WTC11 (cell line): ENCODE results near the gene TPRG1L. TPM values are rescaled to one million over a fixed set of nuclear protein-coding genes. Genes with fewer than 3 reads are reported as not detected.

Experiments used
- ATAC-seq: fragments of 200-7000 bp; cut with Tn5 transposase; 2 replicates; pipeline ENCODE4 v1.10.0; 2021; ENCODE audit warnings: mild to moderate bottlenecking, moderate library complexity
- CTCF ChIA-PET: fragments of 300-600 bp; sonication (Branson Sonifier 250); formaldehyde crosslinking; loops from one replicate; lab custom pipeline; 2021; ENCODE audit warnings: antibody characterized with exemption; lab: Charles Lee
- POLR2A ChIA-PET: fragments of 350-600 bp; sonication (Branson Sonifier 250); formaldehyde crosslinking; loops from one replicate; lab custom pipeline; 2021; ENCODE audit warnings: antibody characterized with exemption; lab: Charles Lee
- DNase-seq: peaks from one replicate; pipeline ENCODE4 v3.0.0; 2021; ENCODE audit warnings: low spot score
- H3K27ac Mint-ChIP-seq: 2 replicates; pipeline ENCODE4 v1.8.0; 2021; ENCODE audit warnings: mixed read lengths
- H3K27me3 Mint-ChIP-seq: 2 replicates; pipeline ENCODE4 v1.8.0; 2021; ENCODE audit warnings: low read depth, mild to moderate bottlenecking, moderate library complexity, mixed read lengths
- H3K36me3 Mint-ChIP-seq: 2 replicates; pipeline ENCODE4 v1.8.0; 2021; ENCODE audit warnings: mixed read lengths
- H3K4me1 Mint-ChIP-seq: 2 replicates; pipeline ENCODE4 v1.8.0; 2022; ENCODE audit warnings: mixed read lengths
- H3K4me3 Mint-ChIP-seq: 2 replicates; pipeline ENCODE4 v1.8.0; 2021; ENCODE audit warnings: mild to moderate bottlenecking, moderate library complexity, mixed read lengths
- H3K9me3 Mint-ChIP-seq: 2 replicates; pipeline ENCODE4 v1.8.0; 2021; ENCODE audit warnings: mixed read lengths
- ARID4B ChIP-seq: sonication (generic); formaldehyde crosslinking; IDR thresholded peaks from 2 replicates; pipeline ENCODE4 v1.8.0; 2023; ENCODE audit warnings: missing genetic modification reagents, mild to moderate bottlenecking, borderline replicate concordance
- ATF3 ChIP-seq: sonication (generic); formaldehyde crosslinking; conservative IDR thresholded peaks from 2 replicates; pipeline ENCODE4 v1.8.1; 2022; ENCODE audit warnings: mild to moderate bottlenecking, missing genetic modification reagents
- CREB1 ChIP-seq: sonication (generic); formaldehyde crosslinking; IDR thresholded peaks from 2 replicates; pipeline ENCODE4 v1.8.0; 2023; ENCODE audit warnings: mild to moderate bottlenecking, missing genetic modification reagents
- CREM ChIP-seq: sonication (generic); formaldehyde crosslinking; IDR thresholded peaks from 2 replicates; pipeline ENCODE4 v1.8.1; 2022; ENCODE audit warnings: mild to moderate bottlenecking, missing genetic modification reagents, moderate library complexity
- TEAD4 ChIP-seq: sonication (generic); formaldehyde crosslinking; IDR thresholded peaks from 2 replicates; pipeline ENCODE4 v1.8.0; 2022; ENCODE audit warnings: mild to moderate bottlenecking, missing genetic modification reagents
- USF2 ChIP-seq: sonication (generic); formaldehyde crosslinking; IDR thresholded peaks from 2 replicates; pipeline ENCODE4 v1.8.1; 2023; ENCODE audit warnings: mild to moderate bottlenecking, missing genetic modification reagents, moderate library complexity
- ZNF232 ChIP-seq: sonication (generic); formaldehyde crosslinking; IDR thresholded peaks from 2 replicates; pipeline ENCODE4 v1.8.0; 2022; ENCODE audit warnings: mild to moderate bottlenecking, missing genetic modification reagents
- ZNF416 ChIP-seq: fragments of 250-450 bp; sonication (Bioruptor Pico); IDR thresholded peaks from 2 replicates; pipeline ENCODE4 v1.9.0; 2021; ENCODE audit warnings: mild to moderate bottlenecking, inconsistent platforms
- ZSCAN18 ChIP-seq: fragments of 250-450 bp; sonication (Bioruptor Pico); IDR thresholded peaks from 2 replicates; pipeline ENCODE4 v2.1.2; 2022; ENCODE audit warnings: mild to moderate bottlenecking, moderate library complexity
- total RNA-seq: library from RNA; stranded (reverse); gene quantifications from 3 replicates; pipeline ENCODE4 v1.2.3, GENCODE V29; 2021
- TF ChIP-seq, protein P1 (sequence below): sonication (generic); formaldehyde crosslinking; IDR thresholded peaks from 2 replicates; pipeline ENCODE4 v1.8.1; 2022; ENCODE audit warnings: missing genetic modification reagents, borderline replicate concordance
- TF ChIP-seq, protein P2 (sequence below): fragments of 250-450 bp; sonication (Bioruptor Pico); conservative IDR thresholded peaks from 2 replicates; pipeline ENCODE4 v1.9.0; 2021; ENCODE audit warnings: mild to moderate bottlenecking
- TF ChIP-seq, protein P3 (sequence below): sonication (generic); formaldehyde crosslinking; IDR thresholded peaks from 2 replicates; pipeline ENCODE4 v1.8.1; 2022; ENCODE audit warnings: mild to moderate bottlenecking, missing genetic modification reagents, moderate library complexity, borderline replicate concordance

TPRG1L gene
- total RNA-seq, 1 experiment from 2014 or later = 20.9 TPM

- H3K4me1 Mint-ChIP-seq = peaks cover 29% of the 10 kb centered on the region
- no peak for DNase-seq
- H3K27ac Mint-ChIP-seq = no peak overlapping the region
- CTCF ChIA-PET = interaction anchor here (0.7 to 1.5 kb wide), 4 partner anchors 25 to 111 kb away, joined by 3 to 4 read pairs (median 4); no protein-coding TSS in a partner anchor
- POLR2A ChIA-PET = no interaction called here
- H3K9me3 Mint-ChIP-seq = peaks cover 6% of the 10 kb centered on the region; the same call in 1 of the 2 replicates
- H3K36me3 Mint-ChIP-seq = no peaks in the 10 kb centered on the region
- H3K4me3 Mint-ChIP-seq = no peak overlapping the region
- ATAC-seq = no peak
- TF ChIP-seq ARID4B (CRISPR knock-in tag) (no peak), TEAD4 (CRISPR knock-in tag) (no peak), ZNF232 (no peak), CREB1 (CRISPR knock-in tag) (no peak), ATF3 (CRISPR knock-in tag) (no peak), USF2 (CRISPR knock-in tag) (no peak), ZSCAN18 (CRISPR knock-in tag) (no peak), ZNF416 (no peak), CREM (no peak)
- TF ChIP-seq, protein P1, sequence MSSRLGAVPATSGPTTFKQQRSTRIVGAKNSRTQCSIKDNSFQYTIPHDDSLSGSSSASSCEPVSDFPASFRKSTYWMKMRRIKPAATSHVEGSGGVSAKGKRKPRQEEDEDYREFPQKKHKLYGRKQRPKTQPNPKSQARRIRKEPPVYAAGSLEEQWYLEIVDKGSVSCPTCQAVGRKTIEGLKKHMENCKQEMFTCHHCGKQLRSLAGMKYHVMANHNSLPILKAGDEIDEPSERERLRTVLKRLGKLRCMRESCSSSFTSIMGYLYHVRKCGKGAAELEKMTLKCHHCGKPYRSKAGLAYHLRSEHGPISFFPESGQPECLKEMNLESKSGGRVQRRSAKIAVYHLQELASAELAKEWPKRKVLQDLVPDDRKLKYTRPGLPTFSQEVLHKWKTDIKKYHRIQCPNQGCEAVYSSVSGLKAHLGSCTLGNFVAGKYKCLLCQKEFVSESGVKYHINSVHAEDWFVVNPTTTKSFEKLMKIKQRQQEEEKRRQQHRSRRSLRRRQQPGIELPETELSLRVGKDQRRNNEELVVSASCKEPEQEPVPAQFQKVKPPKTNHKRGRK (CRISPR knock-in tag) = no peak
- TF ChIP-seq, protein P2, sequence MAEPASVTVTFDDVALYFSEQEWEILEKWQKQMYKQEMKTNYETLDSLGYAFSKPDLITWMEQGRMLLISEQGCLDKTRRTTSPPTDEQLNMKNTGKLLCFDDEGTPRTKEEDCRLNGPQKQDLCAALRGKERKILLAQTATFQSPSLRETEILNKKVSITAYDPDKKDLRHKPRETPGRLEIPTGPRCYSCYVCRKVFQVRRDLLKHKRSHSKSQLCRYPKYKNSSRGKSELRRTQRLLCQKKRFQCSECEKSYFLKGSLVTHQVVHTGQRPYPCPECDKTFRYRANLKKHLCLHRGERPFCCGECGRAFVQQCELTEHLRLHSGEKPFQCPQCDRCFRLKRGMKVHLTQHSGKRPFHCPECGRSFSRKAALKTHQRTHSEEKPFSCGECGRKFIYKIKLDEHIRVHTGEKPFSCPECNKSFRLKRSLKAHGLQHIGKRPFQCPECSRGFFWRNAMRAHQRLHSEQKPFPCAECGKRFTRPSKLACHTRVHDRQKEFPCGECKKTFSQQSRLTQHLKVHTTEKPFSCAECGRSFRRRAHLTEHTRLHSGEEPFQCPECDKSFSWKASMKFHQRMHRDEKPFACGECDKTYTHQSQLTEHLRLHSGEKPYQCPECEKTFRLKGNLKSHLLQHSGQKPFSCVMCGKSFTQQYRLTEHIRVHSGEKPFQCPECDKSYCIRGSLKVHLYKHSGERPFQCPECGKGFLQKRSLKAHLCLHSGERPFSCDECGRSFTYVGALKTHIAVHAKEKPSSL (CRISPR knock-in tag) = no peak
- TF ChIP-seq, protein P3, sequence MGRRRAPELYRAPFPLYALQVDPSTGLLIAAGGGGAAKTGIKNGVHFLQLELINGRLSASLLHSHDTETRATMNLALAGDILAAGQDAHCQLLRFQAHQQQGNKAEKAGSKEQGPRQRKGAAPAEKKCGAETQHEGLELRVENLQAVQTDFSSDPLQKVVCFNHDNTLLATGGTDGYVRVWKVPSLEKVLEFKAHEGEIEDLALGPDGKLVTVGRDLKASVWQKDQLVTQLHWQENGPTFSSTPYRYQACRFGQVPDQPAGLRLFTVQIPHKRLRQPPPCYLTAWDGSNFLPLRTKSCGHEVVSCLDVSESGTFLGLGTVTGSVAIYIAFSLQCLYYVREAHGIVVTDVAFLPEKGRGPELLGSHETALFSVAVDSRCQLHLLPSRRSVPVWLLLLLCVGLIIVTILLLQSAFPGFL (CRISPR knock-in tag) = no peak
- no peaks in the 10 kb centered on the region; the same call in 1 of the 2 replicates for H3K27me3 Mint-ChIP-seq
These were observed 52.0 kb downstream of the TPRG1L start for GRCh38 chr1:3676581-3677470.
